ENCODE measurements around the gene ZNF181.
"Not testable (repeated sequence)": the region's sequence is repeated elsewhere in the genome, so short reads cannot be mapped to it uniquely, and the experiment has no call there.

ZNF181 gene

DNA sequence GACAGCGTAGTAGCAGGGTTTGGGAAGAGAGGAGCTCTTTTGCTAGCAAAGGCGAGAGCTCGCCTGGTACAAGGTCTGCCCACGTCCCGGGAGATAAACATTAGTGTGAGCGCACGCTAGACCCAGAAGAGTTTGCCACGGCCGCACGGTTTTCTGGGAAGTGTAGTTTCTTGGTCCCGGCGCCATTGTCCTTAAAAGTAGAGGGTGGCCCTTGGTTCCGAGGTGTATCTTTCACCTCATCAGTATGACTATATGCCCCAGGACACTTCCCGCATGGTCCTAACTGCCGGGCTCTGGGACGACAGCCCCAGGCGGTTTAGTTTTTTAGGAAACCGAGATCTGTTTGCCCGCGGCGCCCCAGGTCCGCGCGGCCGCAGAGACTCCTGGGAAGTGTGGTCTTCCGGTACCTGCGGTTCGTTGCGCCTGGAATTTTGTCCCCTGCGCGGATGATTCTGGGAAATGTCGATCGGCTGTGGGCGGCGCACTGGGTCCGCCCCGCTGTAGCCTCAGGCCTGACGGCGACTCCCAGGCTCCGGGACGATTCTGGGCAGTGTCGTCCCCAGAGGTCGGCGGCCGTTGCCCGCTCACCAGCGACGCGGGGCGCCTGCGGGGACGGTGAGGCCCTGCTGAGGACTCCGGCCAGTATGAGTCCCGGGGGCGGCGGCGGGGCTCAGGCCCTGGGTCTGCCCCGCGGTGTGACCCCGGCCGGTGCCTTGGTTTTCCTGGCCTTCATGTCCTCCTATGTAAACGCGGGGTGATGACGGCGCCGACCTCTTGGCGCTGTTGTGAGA lies at the start of gene ZNF181:
TSS of gene ZNF181 (plus strand) at position 498 of the 791 bp plus-strand sequence. CDS start 795 bp downstream, outside the sequence.
- Mint-ChIP-seq H3K27ac (peak within 1 kb of the TSS; percentile 99), H3K4me1 (ENCODE audit: low read depth) (peaks cover 25% of the 10 kb centered on the region), H3K9me3 (ENCODE audit: low read depth) (peaks cover 5% of the 10 kb centered on the region), H3K27me3 (peaks cover 2% of the 10 kb centered on the region), H3K4me3 (peak within 1 kb of the TSS; percentile 97), H3K36me3 (peaks cover 22% of the 10 kb centered on the region)

GRCh38 chr19:34685266-34685665 lies 48.8 kb upstream of the ZNF181 start:
- H3K9me3 Mint-ChIP-seq (ENCODE audit: low read depth) = peaks cover 25% of the 10 kb centered on the region
- H3K27ac Mint-ChIP-seq; H3K4me3 Mint-ChIP-seq; H3K27me3 Mint-ChIP-seq; H3K4me1 Mint-ChIP-seq (ENCODE audit: low read depth): not testable (repeated sequence)
- H3K36me3 Mint-ChIP-seq = peaks cover 50% of the 10 kb centered on the region

GRCh38 chr19:34686455-34686854 lies 47.6 kb upstream of the ZNF181 start:
- H3K27ac Mint-ChIP-seq = no peak overlapping the region
- H3K9me3 Mint-ChIP-seq (ENCODE audit: low read depth) = peaks cover 30% of the 10 kb centered on the region
- H3K36me3 Mint-ChIP-seq = peaks cover 50% of the 10 kb centered on the region
- H3K27me3 Mint-ChIP-seq = peaks cover 8% of the 10 kb centered on the region
- no peak overlapping the region for H3K4me3 Mint-ChIP-seq
- no peaks in the 10 kb centered on the region for H3K4me1 Mint-ChIP-seq (ENCODE audit: low read depth)

DNA sequence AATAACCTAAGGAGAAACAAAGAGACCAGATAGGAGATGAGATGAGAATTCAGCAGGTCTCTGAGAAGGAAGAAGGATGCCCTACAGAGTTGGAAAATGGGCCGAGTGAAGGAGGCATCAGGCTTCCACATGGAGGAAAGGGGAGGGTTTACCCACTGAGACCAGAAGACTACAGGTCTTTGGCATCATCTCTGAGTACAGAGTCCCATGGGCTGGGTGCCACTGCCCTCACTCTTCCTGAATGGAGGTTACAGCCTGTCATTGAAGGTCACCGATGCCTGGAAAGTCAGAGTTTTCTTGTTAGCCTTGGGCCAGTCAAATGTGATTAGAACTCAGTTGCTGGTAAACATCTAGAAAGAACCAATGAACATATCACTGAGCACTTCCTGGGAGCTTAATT lies 46.7 kb upstream of the ZNF181 start:
- no peak overlapping the region for H3K27ac Mint-ChIP-seq
- peaks cover 13% of the 10 kb centered on the region for H3K27me3 Mint-ChIP-seq
- no peaks in the 10 kb centered on the region for H3K4me1 Mint-ChIP-seq (ENCODE audit: low read depth)
- H3K4me3 Mint-ChIP-seq = no peak overlapping the region
- peaks cover 31% of the 10 kb centered on the region for H3K9me3 Mint-ChIP-seq (ENCODE audit: low read depth)
- peaks cover 48% of the 10 kb centered on the region for H3K36me3 Mint-ChIP-seq

GRCh38 chr19:34688592-34688991 lies 45.5 kb upstream of the ZNF181 start:
- Mint-ChIP-seq H3K9me3 (ENCODE audit: low read depth) (peaks cover 27% of the 10 kb centered on the region), H3K27ac (no peak overlapping the region), H3K27me3 (peaks cover 23% of the 10 kb centered on the region), H3K36me3 (peaks cover 43% of the 10 kb centered on the region), H3K4me3 (no peak overlapping the region), H3K4me1 (ENCODE audit: low read depth) (no peaks in the 10 kb centered on the region)

DNA sequence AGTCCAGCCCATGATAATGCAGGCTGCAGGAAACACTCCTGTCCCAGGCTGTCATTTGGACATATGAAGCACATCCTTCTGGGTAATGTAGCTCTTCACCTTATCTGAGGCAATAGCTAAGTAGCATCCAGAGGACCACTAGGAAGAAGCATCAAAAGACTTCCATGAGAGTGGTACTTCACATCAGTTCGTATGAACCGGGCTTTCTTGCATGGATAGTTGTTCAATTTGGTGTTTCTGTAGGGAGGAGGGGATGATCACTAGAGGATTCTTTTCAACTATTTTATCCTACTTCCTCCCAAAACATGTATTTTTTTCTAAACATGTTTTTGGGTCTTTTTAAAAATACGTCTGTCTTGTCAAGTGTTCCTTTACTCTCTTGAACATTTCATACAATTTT lies 43.7 kb upstream of the ZNF181 start:
- Mint-ChIP-seq H3K27me3 (peaks cover 32% of the 10 kb centered on the region), H3K27ac (no peak overlapping the region), H3K4me1 (ENCODE audit: low read depth) (no peaks in the 10 kb centered on the region), H3K9me3 (ENCODE audit: low read depth) (peaks cover 24% of the 10 kb centered on the region), H3K36me3 (peaks cover 35% of the 10 kb centered on the region), H3K4me3 (no peak overlapping the region)

GRCh38 chr19:34692549-34692948 lies 41.5 kb upstream of the ZNF181 start:
- Mint-ChIP-seq H3K4me3 (no peak overlapping the region), H3K9me3 (ENCODE audit: low read depth) (peaks cover 11% of the 10 kb centered on the region), H3K27me3 (peaks cover 35% of the 10 kb centered on the region), H3K4me1 (ENCODE audit: low read depth) (no peaks in the 10 kb centered on the region), H3K27ac (no peak overlapping the region), H3K36me3 (peaks cover 19% of the 10 kb centered on the region)

DNA sequence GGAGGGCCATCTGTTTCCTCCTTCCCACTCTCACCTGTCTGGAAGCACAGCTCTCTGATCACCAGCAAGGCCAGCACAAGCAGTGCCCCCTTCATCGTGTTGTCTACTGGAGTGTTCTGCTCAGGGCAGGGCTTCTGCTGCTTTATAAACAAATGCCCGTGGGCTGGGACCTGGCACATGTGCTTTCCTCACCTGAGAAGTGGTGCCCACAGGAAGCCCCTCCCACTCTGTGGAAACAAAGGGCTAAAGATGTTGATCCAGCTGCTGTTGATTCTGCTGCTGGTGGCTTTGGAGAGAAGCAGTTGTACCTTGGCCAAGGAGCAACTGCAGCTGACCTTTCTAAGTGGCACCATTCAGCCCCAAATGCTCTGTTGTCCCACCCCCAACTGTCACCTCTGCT lies 26.4 kb upstream of the ZNF181 start:
- no peak overlapping the region for H3K4me3 Mint-ChIP-seq
- peaks cover 9% of the 10 kb centered on the region for H3K27me3 Mint-ChIP-seq
- H3K4me1 Mint-ChIP-seq (ENCODE audit: low read depth) = peaks cover 1% of the 10 kb centered on the region
- H3K27ac Mint-ChIP-seq = no peak overlapping the region
- no peaks in the 10 kb centered on the region for H3K9me3 Mint-ChIP-seq (ENCODE audit: low read depth)
- peaks cover 5% of the 10 kb centered on the region for H3K36me3 Mint-ChIP-seq

- Mint-ChIP-seq H3K4me3 (no peak overlapping the region), H3K9me3 (ENCODE audit: low read depth) (peaks cover 10% of the 10 kb centered on the region), H3K4me1 (ENCODE audit: low read depth) (peaks cover 1% of the 10 kb centered on the region), H3K27me3 (peaks cover 18% of the 10 kb centered on the region), H3K27ac (no peak overlapping the region), H3K36me3 (peaks cover 11% of the 10 kb centered on the region)
These were observed 22.2 kb upstream of the ZNF181 start for GRCh38 chr19:34711890-34712289.

- H3K4me3 Mint-ChIP-seq = no peak overlapping the region
- H3K27me3 Mint-ChIP-seq = peaks cover 20% of the 10 kb centered on the region
- H3K4me1 Mint-ChIP-seq (ENCODE audit: low read depth) = peaks cover 1% of the 10 kb centered on the region
- H3K27ac Mint-ChIP-seq = no peak overlapping the region
- H3K9me3 Mint-ChIP-seq (ENCODE audit: low read depth) = peaks cover 10% of the 10 kb centered on the region
- peaks cover 11% of the 10 kb centered on the region for H3K36me3 Mint-ChIP-seq
These were observed 21.4 kb upstream of the ZNF181 start for GRCh38 chr19:34712395-34713261.

GRCh38 chr19:34713262-34713637 lies 20.8 kb upstream of the ZNF181 start:
- H3K4me3 Mint-ChIP-seq = no peak overlapping the region
- peaks cover 20% of the 10 kb centered on the region for H3K27me3 Mint-ChIP-seq
- H3K36me3 Mint-ChIP-seq = peaks cover 11% of the 10 kb centered on the region

GRCh38 chr19:34715357-34715756 lies 18.7 kb upstream of the ZNF181 start:
- Mint-ChIP-seq H3K27me3 (peaks cover 24% of the 10 kb centered on the region), H3K36me3 (peaks cover 6% of the 10 kb centered on the region), H3K27ac (no peak overlapping the region), H3K4me1 (ENCODE audit: low read depth) (peaks cover 1% of the 10 kb centered on the region), H3K4me3 (no peak overlapping the region), H3K9me3 (ENCODE audit: low read depth) (peaks cover 10% of the 10 kb centered on the region)

More at GRCh38 chr19:34713262-34713637, 20.8 kb upstream of the ZNF181 start:
- Mint-ChIP-seq H3K4me1 (ENCODE audit: low read depth) (peaks cover 1% of the 10 kb centered on the region), H3K9me3 (ENCODE audit: low read depth) (peaks cover 10% of the 10 kb centered on the region), H3K27ac (no peak overlapping the region)

DNA sequence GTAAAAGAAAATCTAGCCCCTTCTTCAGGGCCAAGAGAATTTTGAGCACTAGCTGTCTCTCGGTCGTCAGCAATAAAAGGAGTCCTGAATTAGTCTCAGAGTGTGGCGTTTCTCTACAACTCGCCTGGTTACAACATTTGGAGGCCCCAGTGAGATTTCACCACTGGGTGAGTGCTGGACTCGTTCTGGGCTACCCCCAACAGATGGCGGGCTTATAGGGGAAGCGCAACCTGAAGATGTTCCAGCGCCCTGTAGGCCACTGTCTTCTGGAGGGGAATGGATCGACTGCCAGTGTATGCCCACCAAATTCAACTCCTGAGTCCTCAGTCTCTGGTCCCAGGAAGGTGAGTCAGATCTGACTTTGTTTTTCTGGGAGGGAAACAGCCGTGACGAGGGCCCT lies 11.7 kb upstream of the ZNF181 start:
- Mint-ChIP-seq H3K4me1 (ENCODE audit: low read depth) (no peaks in the 10 kb centered on the region), H3K9me3 (ENCODE audit: low read depth) (no peaks in the 10 kb centered on the region), H3K4me3 (no peak overlapping the region), H3K27ac (no peak overlapping the region), H3K27me3 (peaks cover 25% of the 10 kb centered on the region), H3K36me3 (no peaks in the 10 kb centered on the region)

DNA sequence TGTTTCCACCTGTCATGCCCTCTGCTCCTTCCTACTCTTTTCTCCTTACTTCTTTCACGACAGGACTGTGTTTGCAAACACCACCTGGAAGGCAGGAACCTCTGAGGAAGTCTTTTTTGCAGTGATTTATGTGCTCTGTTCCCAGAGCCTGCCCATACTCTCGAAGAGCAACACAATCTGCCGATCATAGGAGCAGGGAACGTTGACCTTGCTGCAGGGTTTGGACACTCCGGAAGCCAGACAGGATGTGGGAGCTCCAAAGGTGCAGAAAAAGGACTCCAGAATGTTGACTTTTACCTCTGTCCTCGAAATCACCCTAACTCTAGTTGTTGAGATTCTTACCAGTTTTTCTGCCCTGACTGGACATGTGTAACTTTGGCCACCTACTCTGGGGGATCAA lies 8.6 kb upstream of the ZNF181 start:
- H3K9me3 Mint-ChIP-seq (ENCODE audit: low read depth) = no peaks in the 10 kb centered on the region
- peaks cover 26% of the 10 kb centered on the region for H3K27me3 Mint-ChIP-seq
- no peaks in the 10 kb centered on the region for H3K4me1 Mint-ChIP-seq (ENCODE audit: low read depth)
- no peak overlapping the region for H3K4me3 Mint-ChIP-seq
- no peak overlapping the region for H3K27ac Mint-ChIP-seq
- H3K36me3 Mint-ChIP-seq = no peaks in the 10 kb centered on the region

Measured in activated naive CD8-positive, alpha-beta T cell (primary cell).